NCI-H774 (cell line): ENCODE results near the gene NUTM2A.
"Not testable (repeated sequence)": the region's sequence is repeated elsewhere in the genome, so short reads cannot be mapped to it uniquely, and the experiment has no call there.

Source experiments
- DNase-seq: peaks from one replicate; lab custom pipeline; 2025; lab: John Stamatoyannopoulos, UW

NUTM2A gene

DNA sequence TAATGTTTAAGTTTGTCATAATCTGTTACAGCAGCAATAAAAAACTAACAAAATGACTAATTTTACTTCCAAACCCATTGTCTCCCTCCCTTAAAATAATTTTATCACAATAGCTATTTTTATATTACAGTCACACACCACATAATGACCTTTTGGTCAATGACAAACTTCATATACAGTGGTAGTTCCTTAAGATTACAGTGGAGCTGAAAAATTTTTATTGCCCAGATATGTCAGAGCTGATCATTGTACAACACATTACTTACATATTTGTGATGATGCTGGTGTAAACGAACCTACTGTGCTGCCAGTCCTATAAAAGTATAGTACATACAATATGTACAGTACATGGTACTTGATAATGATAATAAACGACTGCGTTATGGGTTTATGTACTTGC is 22.1 kb downstream of the NUTM2A start:
- DNase-seq: not testable (repeated sequence)

DNA sequence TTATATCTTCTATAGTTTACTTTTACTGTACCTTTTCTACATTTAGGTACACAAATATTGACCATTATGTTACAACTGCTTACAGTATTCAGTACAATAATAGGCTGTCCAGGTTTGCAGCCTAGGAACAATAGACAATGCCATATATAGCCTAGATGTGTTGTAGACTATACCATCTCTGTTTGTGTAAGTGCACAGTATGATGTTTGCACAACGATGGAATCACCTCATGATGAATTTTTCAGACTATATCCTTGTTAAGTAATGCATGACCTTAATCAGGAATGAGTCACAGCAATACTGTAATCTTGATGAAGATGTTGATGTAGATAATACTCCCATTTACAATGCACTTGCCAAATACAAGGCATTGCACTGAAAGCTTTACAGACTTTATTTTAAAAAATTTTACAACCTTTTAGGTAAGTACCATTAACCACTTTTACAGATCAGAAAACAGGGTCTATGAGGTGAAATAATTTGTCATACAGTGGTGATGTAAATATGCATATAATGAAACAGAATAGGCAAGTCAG is 23.6 kb downstream of the NUTM2A start:
- DNase-seq: not testable (repeated sequence)

DNA sequence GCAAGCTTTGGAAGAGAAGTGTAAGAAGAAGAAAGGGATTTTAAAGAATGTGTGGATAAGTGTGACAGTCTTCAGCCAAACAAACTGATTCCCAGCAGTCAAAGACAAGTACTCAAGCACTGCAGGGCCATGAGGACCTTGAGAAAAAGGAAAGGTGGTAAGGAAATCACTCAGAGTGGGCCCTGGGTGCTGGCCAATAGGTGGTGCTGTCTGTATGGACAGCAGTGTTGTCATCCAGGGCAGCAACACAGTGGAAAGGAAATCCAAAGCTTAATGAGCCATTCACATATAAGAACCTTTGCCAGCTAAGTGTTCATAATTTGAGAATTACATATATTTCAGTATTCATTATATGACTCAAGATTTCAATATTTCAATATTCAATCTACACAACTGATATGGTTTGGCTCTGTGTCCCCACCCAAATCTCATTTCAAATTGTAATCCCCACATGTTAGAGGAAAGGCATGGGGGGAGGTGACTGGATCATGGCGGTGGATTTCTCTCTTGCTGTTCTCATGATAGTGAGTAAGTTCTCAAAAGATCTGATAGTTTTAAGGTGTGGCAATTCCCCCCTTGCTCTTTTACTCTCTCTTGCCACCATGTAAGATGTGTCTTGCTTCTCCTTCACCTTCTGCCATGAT is 55.6 kb downstream of the NUTM2A start:
- not testable (repeated sequence) for DNase-seq
